Measurements from ENCODE around the gene COX19. TPM values are rescaled to one million over a fixed set of nuclear protein-coding genes. Genes with fewer than 3 reads are reported as not detected.
A peak's percentile ranks its signal among the peaks of the same experiment; 100 is the strongest.

Gene COX19
- total and polyA plus RNA-seq, 2 of the 13 experiments (the other 11 are each of a cell fraction or from before 2014, with no cell fraction given): 11.5 to 21.7 TPM

DNA sequence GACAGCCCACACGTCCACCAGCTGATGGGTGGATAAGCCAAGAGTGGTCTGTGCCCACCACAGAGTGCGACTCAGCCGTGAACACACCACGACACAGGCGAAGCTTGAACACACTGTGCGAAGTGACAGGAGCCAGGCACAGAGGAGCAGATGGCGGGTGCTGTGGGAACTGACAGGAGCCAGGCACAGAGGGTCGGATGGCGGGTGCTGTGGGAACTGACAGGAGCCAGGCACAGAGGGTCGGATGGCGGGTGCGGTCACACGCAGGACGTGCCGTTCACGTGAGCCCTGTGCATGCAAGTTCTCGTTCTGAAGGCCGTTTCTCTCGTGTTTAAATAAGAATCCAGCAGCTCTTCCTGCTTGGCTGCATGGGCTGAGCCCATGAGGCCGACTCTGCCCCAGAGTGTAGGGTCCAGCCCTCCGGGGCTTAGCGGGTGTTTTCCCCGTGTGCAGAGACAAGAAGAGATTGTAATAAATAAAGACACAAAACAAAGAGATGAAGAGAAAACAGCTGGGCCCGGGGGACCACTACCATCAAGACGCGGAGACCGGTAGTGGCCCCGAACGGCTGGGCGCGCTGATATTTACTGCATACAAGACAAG, 15.0 kb downstream of the COX19 start (continued):
- no peak for TF ChIP-seq ISL2 (CRISPR knock-in tag; IDR thresholded peaks at IDR 0.05)
- TF ChIP-seq ZNF138 (CRISPR knock-in tag; IDR thresholded peaks at IDR 0.05; ENCODE audit: low read depth): no peak
- TF ChIP-seq DNMT1 (CRISPR knock-in tag; IDR thresholded peaks at IDR 0.05): no peak
- peak; percentile 82 for TF ChIP-seq SOX5 (CRISPR knock-in tag; IDR thresholded peaks at IDR 0.05; ENCODE audit: borderline replicate concordance)
- peak; percentile 51 for TF ChIP-seq ZNF883 (CRISPR knock-in tag; IDR thresholded peaks at IDR 0.05; ENCODE audit: not compliant biosample characterization)
- TF ChIP-seq ZNF451 (CRISPR knock-in tag; IDR thresholded peaks at IDR 0.05): 0 out of 2 replicates have a peak, but pooled peaks have one; percentile 39
- no peak for TF ChIP-seq ZNF382 (CRISPR knock-in tag; IDR thresholded peaks at IDR 0.05; ENCODE audit: borderline replicate concordance)
- no peak for TF ChIP-seq MTF1 (CRISPR knock-in tag; IDR thresholded peaks at IDR 0.05)
- no peak for TF ChIP-seq ADNP (CRISPR knock-in tag; IDR thresholded peaks at IDR 0.05)
- TF ChIP-seq ZNF562 (CRISPR knock-in tag; IDR thresholded peaks at IDR 0.05; ENCODE audit: borderline replicate concordance): no peak
- no peak for TF ChIP-seq ZNF282 (IDR thresholded peaks at IDR 0.05; ENCODE audit: partially characterized antibody)
- peak; percentile 83 for TF ChIP-seq TFE3 (CRISPR knock-in tag; IDR thresholded peaks at IDR 0.05)
- TF ChIP-seq PHF21A (CRISPR knock-in tag; IDR thresholded peaks at IDR 0.05): peak; percentile 71; the same call in 1 of the 2 replicates
- TF ChIP-seq ZNF775 (CRISPR knock-in tag; IDR thresholded peaks at IDR 0.05; ENCODE audit: borderline replicate concordance): no peak
- TF ChIP-seq CHCHD3 (CRISPR knock-in tag; IDR thresholded peaks at IDR 0.05): no peak
- no peak for TF ChIP-seq ZNF780A (CRISPR knock-in tag; IDR thresholded peaks at IDR 0.05)
- no peak for TF ChIP-seq RCOR2 (CRISPR knock-in tag; IDR thresholded peaks at IDR 0.05)
